Panc1 (cell line): Measurements from ENCODE around the gene SPRR2E. TPM values are rescaled to one million over a fixed set of nuclear protein-coding genes. Genes with fewer than 3 reads are reported as not detected.

Experiments
- ATAC-seq: fragments of 200-7000 bp; cut with Tn5 transposase; 2 replicates; pipeline ENCODE4 v1.9.1; 2020; ENCODE audit warnings: mild to moderate bottlenecking, moderate library complexity
- Bru-seq: library from RNA; stranded (reverse); fragments of 400-500 nt; gene quantifications from one replicate; lab custom pipeline; 2021; lab: Mats Ljungman, UMichigan
- BruChase-seq, 2 experiments: library from RNA; stranded (reverse); fragments of 400-500 nt; gene quantifications; one replicate each; lab custom pipeline; 2021; lab: Mats Ljungman, UMichigan
- BruUV-seq: library from RNA; stranded (reverse); fragments of 400-500 nt; replicated peaks from 2 replicates; lab custom pipeline; 2021; lab: Mats Ljungman, UMichigan
- CTCF ChIA-PET: fragments of 300-600 bp; sonication (Branson Sonifier 250); formaldehyde crosslinking; loops from one replicate; lab custom pipeline; 2022; ENCODE audit warnings: antibody characterized with exemption; lab: Charles Lee
- POLR2A ChIA-PET: fragments of 300-600 bp; sonication (Branson Sonifier 250); formaldehyde crosslinking; loops from one replicate; lab custom pipeline; 2022; ENCODE audit warnings: antibody characterized with exemption; lab: Charles Lee
- DNase-seq: peaks from one replicate; pipeline ENCODE4 v3.0.0-alpha.2; 2010; ENCODE audit warnings: low read depth, low spot score
- H3K27ac ChIP-seq: 2 replicates; pipeline ENCODE4 v1.5.1; 2011; ENCODE audit warnings: mild to moderate bottlenecking, low read length, inconsistent platforms
- H3K27me3 ChIP-seq: fragments of 200-500 bp; sonication (Bioruptor generic); 2 replicates; pipeline ENCODE4 v1.6.0; 2014; ENCODE audit warnings: low read length, inconsistent platforms; ENCODE audit not compliant: control insufficient read depth, insufficient read depth
- H3K36me3 ChIP-seq: fragments of 200-500 bp; sonication (Bioruptor generic); 2 replicates; pipeline ENCODE4 v1.5.1; 2014; ENCODE audit warnings: inconsistent platforms, mild to moderate bottlenecking, low read length, moderate library complexity; ENCODE audit not compliant: control insufficient read depth, insufficient read depth
- H3K4me1 ChIP-seq: 2 replicates; pipeline ENCODE4 v1.5.1; 2011; ENCODE audit warnings: inconsistent platforms, mild to moderate bottlenecking, low read length, moderate library complexity; ENCODE audit not compliant: control insufficient read depth, insufficient read depth
- H3K4me3 ChIP-seq, 2 experiments: 2 replicates each; pipeline ENCODE4 v1.5.1; 2011 to 2012; ENCODE audit warnings: low read depth in 2 of 2, low read length in 2 of 2, mild to moderate bottlenecking in 2 of 2, inconsistent platforms in 1 of 2, moderate library complexity in 1 of 2
- H3K9me3 ChIP-seq: fragments of 200-500 bp; sonication (Bioruptor generic); 2 replicates; pipeline ENCODE4 v1.5.1; 2014; ENCODE audit warnings: low read depth, mild to moderate bottlenecking, inconsistent platforms, low read length, moderate library complexity; ENCODE audit not compliant: control insufficient read depth, insufficient read depth
- CTCF ChIP-seq: fragments of 450-650 bp; IDR thresholded peaks from 2 replicates; pipeline ENCODE4 v1.5.1; 2017; ENCODE audit warnings: mild to moderate bottlenecking
- POLR2AphosphoS5 ChIP-seq: IDR thresholded peaks from 2 replicates; pipeline ENCODE4 v1.6.1; 2012; ENCODE audit warnings: mild to moderate bottlenecking, low read depth, low read length, moderate library complexity
- SIN3A ChIP-seq: IDR thresholded peaks from 2 replicates; pipeline ENCODE4 v1.6.1; 2012; ENCODE audit warnings: low read depth, mild to moderate bottlenecking, low read length, moderate library complexity, borderline replicate concordance; ENCODE audit not compliant: insufficient read depth
- TCF7L2 ChIP-seq: IDR thresholded peaks from 2 replicates; pipeline ENCODE4 v1.6.1; 2011; ENCODE audit warnings: mild to moderate bottlenecking, low read depth, low read length, inconsistent platforms
- in situ Hi-C: cut with HindIII; loops from 2 replicates; pipeline ENCODE4 v1.10.0; 2016; ENCODE audit warnings: low sequenced_read_pairs, low pct_unique_long_range_greater_than_20kb
- intact Hi-C: fragments of 100-400 bp; cut with micrococcal nuclease; formaldehyde crosslinking; loops from one replicate; pipeline ENCODE4 v1.10.0; 2022; ENCODE audit not compliant: unreplicated experiment
- long read RNA-seq: library from polyadenylated mRNA; unstranded; transcript quantifications from one replicate; pipeline ENCODE4 v2.0.0, GENCODE V29; 2021; ENCODE audit not compliant: unreplicated experiment
- polyA plus RNA-seq: library from polyadenylated mRNA; unstranded; fragments of >200 nt; gene quantifications from one replicate; pipeline ENCODE4 v1.2.1, GENCODE V29; 2012; ENCODE audit warnings: missing spikeins; ENCODE audit not compliant: insufficient read length
- total RNA-seq: library from RNA; stranded (reverse); gene quantifications from one replicate; pipeline ENCODE4 v1.2.1, GENCODE V29; 2021; ENCODE audit not compliant: unreplicated experiment
- TF ChIP-seq, protein P1 (sequence below), 2 experiments: IDR thresholded peaks; 2 replicates each; pipeline ENCODE4 v1.6.1; 2011 to 2012; ENCODE audit warnings: low read depth in 2 of 2, control low read depth in 1 of 2, low read length in 1 of 2, mild to moderate bottlenecking in 1 of 2, moderate library complexity in 1 of 2; ENCODE audit not compliant: insufficient read depth in 1 of 2

SPRR2E gene
- total RNA-seq, result not detected
- polyA plus RNA-seq, result not detected
- Bru-seq, nascent RNA, result not detected
- percentile 6 among the genes with signal in this experiment for BruChase-seq, experiment 1, labeled RNA remaining after a 2-hour chase
- not detected for BruChase-seq, experiment 2, labeled RNA remaining after a 6-hour chase
- long read RNA-seq, result 0 reads

- DNase-seq (no peak), ATAC-seq (no peak)
- in situ Hi-C loops, result no loop called here
- H3K4me1 ChIP-seq, result no peaks in the 10 kb centered on the region
- intact Hi-C loops, result no loop called here
- POLR2A ChIA-PET, result no interaction called here
- peaks cover 6% of the 10 kb centered on the region; the same call in 1 of the 2 replicates for H3K27me3 ChIP-seq
- no peaks in the 10 kb centered on the region for H3K9me3 ChIP-seq
- no peaks in the 10 kb centered on the region for H3K36me3 ChIP-seq
- H3K27ac ChIP-seq, result no peak within 1 kb of the TSS
- BruUV-seq, result no TSS peak
- CTCF ChIA-PET, result no interaction called here
- TF ChIP-seq POLR2AphosphoS5 (no peak), CTCF (no peak), SIN3A (no peak), TCF7L2 (no peak)
- TF ChIP-seq, protein P1, sequence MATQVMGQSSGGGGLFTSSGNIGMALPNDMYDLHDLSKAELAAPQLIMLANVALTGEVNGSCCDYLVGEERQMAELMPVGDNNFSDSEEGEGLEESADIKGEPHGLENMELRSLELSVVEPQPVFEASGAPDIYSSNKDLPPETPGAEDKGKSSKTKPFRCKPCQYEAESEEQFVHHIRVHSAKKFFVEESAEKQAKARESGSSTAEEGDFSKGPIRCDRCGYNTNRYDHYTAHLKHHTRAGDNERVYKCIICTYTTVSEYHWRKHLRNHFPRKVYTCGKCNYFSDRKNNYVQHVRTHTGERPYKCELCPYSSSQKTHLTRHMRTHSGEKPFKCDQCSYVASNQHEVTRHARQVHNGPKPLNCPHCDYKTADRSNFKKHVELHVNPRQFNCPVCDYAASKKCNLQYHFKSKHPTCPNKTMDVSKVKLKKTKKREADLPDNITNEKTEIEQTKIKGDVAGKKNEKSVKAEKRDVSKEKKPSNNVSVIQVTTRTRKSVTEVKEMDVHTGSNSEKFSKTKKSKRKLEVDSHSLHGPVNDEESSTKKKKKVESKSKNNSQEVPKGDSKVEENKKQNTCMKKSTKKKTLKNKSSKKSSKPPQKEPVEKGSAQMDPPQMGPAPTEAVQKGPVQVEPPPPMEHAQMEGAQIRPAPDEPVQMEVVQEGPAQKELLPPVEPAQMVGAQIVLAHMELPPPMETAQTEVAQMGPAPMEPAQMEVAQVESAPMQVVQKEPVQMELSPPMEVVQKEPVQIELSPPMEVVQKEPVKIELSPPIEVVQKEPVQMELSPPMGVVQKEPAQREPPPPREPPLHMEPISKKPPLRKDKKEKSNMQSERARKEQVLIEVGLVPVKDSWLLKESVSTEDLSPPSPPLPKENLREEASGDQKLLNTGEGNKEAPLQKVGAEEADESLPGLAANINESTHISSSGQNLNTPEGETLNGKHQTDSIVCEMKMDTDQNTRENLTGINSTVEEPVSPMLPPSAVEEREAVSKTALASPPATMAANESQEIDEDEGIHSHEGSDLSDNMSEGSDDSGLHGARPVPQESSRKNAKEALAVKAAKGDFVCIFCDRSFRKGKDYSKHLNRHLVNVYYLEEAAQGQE (IDR thresholded peaks at IDR 0.05; ENCODE audit: insufficient read depth in 1 of 2, low read depth in 2 of 2, low read length in 1 of 2), result no peak
- no peak within 1 kb of the TSS for H3K4me3 ChIP-seq
Observed at GRCh38 chr1:153094426-153094825, at the start of gene SPRR2E. TSS of gene SPRR2E (minus strand) at chr1:153094526. CDS start at chr1:153093751, 775 bp downstream.

- no peaks in the 10 kb centered on the region for H3K36me3 ChIP-seq
- no peaks in the 10 kb centered on the region for H3K4me1 ChIP-seq
- H3K27ac ChIP-seq, result no peak overlapping the region
- POLR2A ChIA-PET, result no interaction called here
- DNase-seq (no peak), ATAC-seq (no peak)
- no peaks in the 10 kb centered on the region for H3K9me3 ChIP-seq
- no peak overlapping the region for H3K4me3 ChIP-seq
- in situ Hi-C loops, result no loop called here
- TF ChIP-seq SIN3A (no peak), POLR2AphosphoS5 (no peak), TCF7L2 (no peak), CTCF (no peak)
- TF ChIP-seq, protein P1 (IDR thresholded peaks at IDR 0.05; ENCODE audit: insufficient read depth in 1 of 2, low read depth in 2 of 2, low read length in 1 of 2), result no peak
- CTCF ChIA-PET, result no interaction called here
- intact Hi-C loops, result loop anchor here (10.0 kb wide), 1 partner anchor 63 kb away; the partner anchor contains the start of gene LELP1
- no TSS peak for BruUV-seq
- H3K27me3 ChIP-seq, result peaks cover 12% of the 10 kb centered on the region
Observed at GRCh38 chr1:153141377-153141776, 47.1 kb upstream of the SPRR2E start.
